Uterus (tissue), 4 donors: Measurements from ENCODE around the gene PICK1. TPM values are rescaled to one million over a fixed set of nuclear protein-coding genes. Genes with fewer than 3 reads are reported as not detected.

Source experiments
- DNase-seq, 2 donors: peaks; one replicate each; pipeline ENCODE4 v3.0.0-alpha.2; 2019 to 2020
- H3K27ac ChIP-seq, 2 donors: fragments of 200-600 bp; sonication (generic); 1 replicate in 1 of 2; 2 replicates in 1 of 2; pipeline ENCODE4 v1.5.1; 2016 to 2018
- H3K27me3 ChIP-seq, 2 donors: fragments of 200-600 bp; sonication (generic); one replicate each; pipeline ENCODE4 v1.5.1; 2018 to 2019; ENCODE audit warnings: control low read depth in 1 of 2
- H3K36me3 ChIP-seq, 2 donors: fragments of 200-600 bp; sonication (generic); one replicate each; pipeline ENCODE4 v1.5.1; 2019; ENCODE audit warnings: control low read depth in 1 of 2
- H3K4me1 ChIP-seq, 2 donors: fragments of 200-600 bp; sonication (generic); one replicate each; pipeline ENCODE4 v1.5.1; 2018 to 2019; ENCODE audit warnings: control low read depth in 1 of 2
- H3K4me3 ChIP-seq, 2 donors: fragments of 200-600 bp; sonication (generic); 1 replicate in 1 of 2; 2 replicates in 1 of 2; pipeline ENCODE4 v1.5.1; 2018 to 2019; ENCODE audit warnings: mild to moderate bottlenecking in 1 of 2
- H3K9me3 ChIP-seq, 2 donors: fragments of 200-600 bp; sonication (generic); one replicate each; pipeline ENCODE4 v1.5.1; 2019; ENCODE audit warnings: control low read depth in 1 of 2
- CTCF ChIP-seq, 4 experiments: fragments of 200-600 bp in 2 of 4; fragments of 450-650 bp in 2 of 4; sonication (generic) in 2 of 4; IDR thresholded peaks; one replicate each; pipeline ENCODE4 v1.5.1; 2016 to 2019; ENCODE audit warnings: antibody characterized with exemption in 4 of 4, mild to moderate bottlenecking in 2 of 4, moderate library complexity in 1 of 4
- POLR2A ChIP-seq, 2 donors: fragments of 450-650 bp; IDR thresholded peaks; one replicate each; pipeline ENCODE4 v1.6.1; 2016; ENCODE audit warnings: antibody characterized with exemption in 2 of 2, mild to moderate bottlenecking in 1 of 2, moderate library complexity in 1 of 2
- intact Hi-C: fragments of 100-400 bp; cut with DNase I; formaldehyde crosslinking; loops from one replicate; pipeline ENCODE4 v1.15.1; 2023; ENCODE audit warnings: low total_unique reads
- total RNA-seq, 4 donors: library from RNA; depleted of rRNA in 3 of 4; stranded (reverse); fragments of >200 nt in 3 of 4; gene quantifications; one replicate each; pipeline versions ENCODE4 v1.1.0 to v1.2.4, GENCODE V29; 2014 to 2023
- donor health status: DM: yes; HTN: yes; CAD: no.

PICK1 gene
- total RNA-seq, 4 donors from 2014 or later: 2.9 to 38.7 (median 29.2) TPM

DNA sequence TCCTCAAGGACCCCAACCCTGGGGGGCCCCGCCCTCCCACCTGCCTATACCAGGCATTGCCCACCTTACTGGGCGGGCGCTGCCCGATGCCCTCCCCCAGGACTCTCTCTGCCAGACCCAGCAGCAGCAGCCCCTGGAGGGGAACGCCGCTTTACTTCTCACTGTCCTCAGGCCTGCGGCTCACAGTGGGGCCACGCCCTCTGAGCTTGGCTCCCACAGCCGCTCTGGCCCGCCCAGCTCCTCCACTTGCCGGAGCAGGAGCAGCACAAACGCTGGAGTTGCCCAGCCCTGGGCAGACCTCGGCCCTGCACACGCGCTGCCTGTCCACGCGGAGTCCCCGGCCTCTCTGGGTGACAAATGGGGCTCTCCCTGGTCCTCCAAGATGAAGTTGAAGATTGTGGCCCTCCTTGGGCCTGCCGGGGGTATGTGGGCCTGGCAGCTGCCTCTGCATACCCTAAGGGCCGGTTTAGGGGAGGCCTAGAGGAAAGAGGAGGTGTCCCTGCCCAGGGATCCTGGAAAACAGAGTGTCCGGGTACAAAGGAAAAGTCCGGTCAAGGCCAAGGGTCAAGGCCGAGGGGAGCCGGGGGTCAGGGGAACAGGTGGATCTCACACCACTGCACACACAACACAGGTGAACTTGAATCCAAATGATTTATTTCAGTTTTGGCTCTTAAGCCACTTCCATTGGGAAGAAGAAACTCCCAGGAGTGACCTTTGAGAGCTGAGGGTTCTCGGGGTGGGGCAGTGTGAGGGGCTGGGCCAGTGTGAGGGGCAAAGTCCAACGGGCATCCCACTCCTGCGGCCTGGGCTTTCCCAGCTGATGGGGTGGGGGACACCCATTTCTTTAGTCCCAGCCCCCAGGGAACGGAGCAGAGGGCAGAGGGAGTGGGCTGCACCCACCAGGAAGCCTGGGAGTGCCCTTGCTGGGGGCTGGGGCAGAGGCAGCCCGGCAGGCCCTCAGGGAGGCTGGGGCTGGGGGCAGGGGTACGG lies 54.0 kb downstream of the PICK1 start:
- no peaks in the 10 kb centered on the region for H3K27me3 ChIP-seq
- H3K36me3 ChIP-seq: no peaks in the 10 kb centered on the region
- no peak for DNase-seq
- H3K4me1 ChIP-seq: no peaks in the 10 kb centered on the region
- no peak overlapping the region for H3K27ac ChIP-seq
- TF ChIP-seq POLR2A (IDR thresholded peaks at IDR 0.05) (no peak), CTCF (IDR thresholded peaks at IDR 0.05) (no peak)
- intact Hi-C loops: no loop called here
- no peaks in the 10 kb centered on the region for H3K9me3 ChIP-seq
- H3K4me3 ChIP-seq: no peak overlapping the region

DNA sequence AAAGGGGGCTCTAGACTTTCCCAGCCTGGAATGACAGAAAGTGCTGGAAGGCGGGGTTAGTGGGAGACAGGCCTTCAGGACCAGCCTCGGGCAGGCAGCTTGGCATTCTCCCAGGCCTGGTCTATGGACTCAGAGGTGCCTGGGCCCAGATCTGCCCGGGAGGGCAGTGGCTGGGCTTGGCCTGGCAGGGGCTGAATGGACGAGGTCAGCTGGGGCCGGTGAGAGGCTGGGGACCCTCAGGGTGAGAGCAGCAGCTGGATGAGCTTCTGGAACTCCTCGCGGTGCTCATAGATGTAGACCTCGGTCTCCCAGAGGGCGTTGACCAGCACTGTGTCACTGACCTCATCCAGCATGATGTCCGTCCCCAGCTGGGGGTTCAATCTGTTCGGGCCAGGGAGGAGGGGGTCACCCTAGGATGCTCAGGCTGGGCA lies 54.7 kb downstream of the PICK1 start:
- no peak overlapping the region for H3K4me3 ChIP-seq
- no peaks in the 10 kb centered on the region for H3K4me1 ChIP-seq
- no peaks in the 10 kb centered on the region for H3K27me3 ChIP-seq
- H3K27ac ChIP-seq: no peak overlapping the region
- no peak for TF ChIP-seq POLR2A (IDR thresholded peaks at IDR 0.05)
- TF ChIP-seq CTCF (IDR thresholded peaks at IDR 0.05): no peak
- DNase-seq: no peak
- no peaks in the 10 kb centered on the region for H3K36me3 ChIP-seq
- H3K9me3 ChIP-seq: no peaks in the 10 kb centered on the region
- intact Hi-C loops: no loop called here

- Histone ChIP-seq H3K4me1 (no peaks in the 10 kb centered on the region), H3K4me3 (no peak overlapping the region), H3K27ac (no peak overlapping the region), H3K9me3 (no peaks in the 10 kb centered on the region), H3K36me3 (no peaks in the 10 kb centered on the region), H3K27me3 (no peaks in the 10 kb centered on the region)
- TF ChIP-seq CTCF (IDR thresholded peaks at IDR 0.05): no peak
- no peak for TF ChIP-seq POLR2A (IDR thresholded peaks at IDR 0.05)
- intact Hi-C loops: no loop called here
- no peak for DNase-seq
These were observed 55.2 kb downstream of the PICK1 start for GRCh38 chr22:38112381-38112780.

GRCh38 chr22:38114484-38115398 lies 57.5 kb downstream of the PICK1 start:
- intact Hi-C loops: no loop called here
- no peak overlapping the region for H3K27ac ChIP-seq
- no peaks in the 10 kb centered on the region for H3K9me3 ChIP-seq
- no peak overlapping the region for H3K4me3 ChIP-seq
- no peaks in the 10 kb centered on the region for H3K36me3 ChIP-seq
- peak; percentile 80 to 83 for DNase-seq
- no peaks in the 10 kb centered on the region for H3K27me3 ChIP-seq
- TF ChIP-seq POLR2A (IDR thresholded peaks at IDR 0.05): no peak
- peak; percentile 82 to 89 (median 86) for TF ChIP-seq CTCF (IDR thresholded peaks at IDR 0.05)
- no peaks in the 10 kb centered on the region for H3K4me1 ChIP-seq
